ENCODE data around the gene GALR3.

GALR3 gene

DNA sequence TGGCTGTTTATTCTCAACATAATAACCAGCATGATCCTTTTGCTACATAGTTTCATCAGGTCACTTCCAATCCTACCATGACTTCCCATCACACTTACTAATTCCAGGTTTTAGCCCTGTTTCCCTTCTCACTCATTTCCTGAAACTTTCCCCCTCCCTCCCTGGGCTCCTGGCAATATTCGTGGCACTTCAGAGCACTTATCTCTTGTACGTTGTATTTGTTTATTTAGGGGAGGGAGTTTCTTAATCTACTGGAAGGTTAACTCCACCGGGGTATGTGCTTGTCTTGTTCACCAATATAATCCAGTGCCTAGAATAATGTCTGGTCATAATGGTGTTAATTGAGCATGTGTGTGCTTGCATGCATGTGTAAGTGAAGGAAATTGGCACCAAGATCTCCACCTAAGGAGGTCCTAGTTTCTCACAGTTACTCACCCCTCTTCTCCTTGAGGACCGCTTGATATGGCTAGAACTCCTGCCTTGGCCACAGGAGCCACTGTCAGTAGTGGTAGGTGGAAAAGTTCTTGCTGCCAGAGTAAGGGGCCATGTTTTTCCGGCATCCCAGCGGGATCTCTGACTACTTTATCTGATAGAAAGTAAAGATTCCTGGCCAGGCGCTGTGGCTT is 37.7 kb downstream of the GALR3 start:
- TF ChIP-seq ZNF70 (CRISPR knock-in tag; IDR thresholded peaks at IDR 0.05) (no peak), RARB (CRISPR knock-in tag; IDR thresholded peaks at IDR 0.05) (no peak), ESRRG (CRISPR knock-in tag; IDR thresholded peaks at IDR 0.05) (no peak), BACH2 (CRISPR knock-in tag; IDR thresholded peaks at IDR 0.05; ENCODE audit: borderline replicate concordance) (no peak), TOX (CRISPR knock-in tag; IDR thresholded peaks at IDR 0.05; ENCODE audit: borderline replicate concordance) (no peak), TCF4 (CRISPR knock-in tag; IDR thresholded peaks at IDR 0.05; ENCODE audit: borderline replicate concordance) (no peak), ZFP30 (CRISPR knock-in tag; IDR thresholded peaks at IDR 0.05) (no peak), CSDC2 (CRISPR knock-in tag; IDR thresholded peaks at IDR 0.05) (no peak), PPARA (CRISPR knock-in tag; IDR thresholded peaks at IDR 0.05; ENCODE audit: borderline replicate concordance) (no peak), ZNF565 (CRISPR knock-in tag; conservative IDR thresholded peaks at IDR 0.05; ENCODE audit: low read depth) (no peak), SNAI2 (CRISPR knock-in tag; IDR thresholded peaks at IDR 0.05) (no peak), ZC3H10 (CRISPR knock-in tag; IDR thresholded peaks at IDR 0.05) (no peak), ARNTL (CRISPR knock-in tag; IDR thresholded peaks at IDR 0.05; ENCODE audit: borderline replicate concordance, low read depth) (no peak), ZFP3 (CRISPR knock-in tag; IDR thresholded peaks at IDR 0.05) (no peak), ISL1 (CRISPR knock-in tag; IDR thresholded peaks at IDR 0.05) (no peak)
- TF ChIP-seq, protein P1, sequence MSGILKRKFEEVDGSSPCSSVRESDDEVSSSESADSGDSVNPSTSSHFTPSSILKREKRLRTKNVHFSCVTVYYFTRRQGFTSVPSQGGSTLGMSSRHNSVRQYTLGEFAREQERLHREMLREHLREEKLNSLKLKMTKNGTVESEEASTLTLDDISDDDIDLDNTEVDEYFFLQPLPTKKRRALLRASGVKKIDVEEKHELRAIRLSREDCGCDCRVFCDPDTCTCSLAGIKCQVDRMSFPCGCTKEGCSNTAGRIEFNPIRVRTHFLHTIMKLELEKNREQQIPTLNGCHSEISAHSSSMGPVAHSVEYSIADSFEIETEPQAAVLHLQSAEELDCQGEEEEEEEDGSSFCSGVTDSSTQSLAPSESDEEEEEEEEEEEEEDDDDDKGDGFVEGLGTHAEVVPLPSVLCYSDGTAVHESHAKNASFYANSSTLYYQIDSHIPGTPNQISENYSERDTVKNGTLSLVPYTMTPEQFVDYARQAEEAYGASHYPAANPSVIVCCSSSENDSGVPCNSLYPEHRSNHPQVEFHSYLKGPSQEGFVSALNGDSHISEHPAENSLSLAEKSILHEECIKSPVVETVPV (CRISPR knock-in tag; IDR thresholded peaks at IDR 0.05) = no peak
- TF ChIP-seq, protein P2, sequence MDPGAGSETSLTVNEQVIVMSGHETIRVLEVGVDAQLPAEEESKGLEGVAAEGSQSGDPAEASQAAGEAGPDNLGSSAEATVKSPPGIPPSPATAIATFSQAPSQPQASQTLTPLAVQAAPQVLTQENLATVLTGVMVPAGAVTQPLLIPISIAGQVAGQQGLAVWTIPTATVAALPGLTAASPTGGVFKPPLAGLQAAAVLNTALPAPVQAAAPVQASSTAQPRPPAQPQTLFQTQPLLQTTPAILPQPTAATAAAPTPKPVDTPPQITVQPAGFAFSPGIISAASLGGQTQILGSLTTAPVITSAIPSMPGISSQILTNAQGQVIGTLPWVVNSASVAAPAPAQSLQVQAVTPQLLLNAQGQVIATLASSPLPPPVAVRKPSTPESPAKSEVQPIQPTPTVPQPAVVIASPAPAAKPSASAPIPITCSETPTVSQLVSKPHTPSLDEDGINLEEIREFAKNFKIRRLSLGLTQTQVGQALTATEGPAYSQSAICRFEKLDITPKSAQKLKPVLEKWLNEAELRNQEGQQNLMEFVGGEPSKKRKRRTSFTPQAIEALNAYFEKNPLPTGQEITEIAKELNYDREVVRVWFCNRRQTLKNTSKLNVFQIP (CRISPR knock-in tag; IDR thresholded peaks at IDR 0.05; ENCODE audit: borderline replicate concordance, low read depth) = no peak
- TF ChIP-seq, protein P3, sequence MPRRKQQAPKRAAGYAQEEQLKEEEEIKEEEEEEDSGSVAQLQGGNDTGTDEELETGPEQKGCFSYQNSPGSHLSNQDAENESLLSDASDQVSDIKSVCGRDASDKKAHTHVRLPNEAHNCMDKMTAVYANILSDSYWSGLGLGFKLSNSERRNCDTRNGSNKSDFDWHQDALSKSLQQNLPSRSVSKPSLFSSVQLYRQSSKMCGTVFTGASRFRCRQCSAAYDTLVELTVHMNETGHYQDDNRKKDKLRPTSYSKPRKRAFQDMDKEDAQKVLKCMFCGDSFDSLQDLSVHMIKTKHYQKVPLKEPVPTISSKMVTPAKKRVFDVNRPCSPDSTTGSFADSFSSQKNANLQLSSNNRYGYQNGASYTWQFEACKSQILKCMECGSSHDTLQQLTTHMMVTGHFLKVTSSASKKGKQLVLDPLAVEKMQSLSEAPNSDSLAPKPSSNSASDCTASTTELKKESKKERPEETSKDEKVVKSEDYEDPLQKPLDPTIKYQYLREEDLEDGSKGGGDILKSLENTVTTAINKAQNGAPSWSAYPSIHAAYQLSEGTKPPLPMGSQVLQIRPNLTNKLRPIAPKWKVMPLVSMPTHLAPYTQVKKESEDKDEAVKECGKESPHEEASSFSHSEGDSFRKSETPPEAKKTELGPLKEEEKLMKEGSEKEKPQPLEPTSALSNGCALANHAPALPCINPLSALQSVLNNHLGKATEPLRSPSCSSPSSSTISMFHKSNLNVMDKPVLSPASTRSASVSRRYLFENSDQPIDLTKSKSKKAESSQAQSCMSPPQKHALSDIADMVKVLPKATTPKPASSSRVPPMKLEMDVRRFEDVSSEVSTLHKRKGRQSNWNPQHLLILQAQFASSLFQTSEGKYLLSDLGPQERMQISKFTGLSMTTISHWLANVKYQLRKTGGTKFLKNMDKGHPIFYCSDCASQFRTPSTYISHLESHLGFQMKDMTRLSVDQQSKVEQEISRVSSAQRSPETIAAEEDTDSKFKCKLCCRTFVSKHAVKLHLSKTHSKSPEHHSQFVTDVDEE (CRISPR knock-in tag; IDR thresholded peaks at IDR 0.05) = no peak
- TF ChIP-seq, protein P4, sequence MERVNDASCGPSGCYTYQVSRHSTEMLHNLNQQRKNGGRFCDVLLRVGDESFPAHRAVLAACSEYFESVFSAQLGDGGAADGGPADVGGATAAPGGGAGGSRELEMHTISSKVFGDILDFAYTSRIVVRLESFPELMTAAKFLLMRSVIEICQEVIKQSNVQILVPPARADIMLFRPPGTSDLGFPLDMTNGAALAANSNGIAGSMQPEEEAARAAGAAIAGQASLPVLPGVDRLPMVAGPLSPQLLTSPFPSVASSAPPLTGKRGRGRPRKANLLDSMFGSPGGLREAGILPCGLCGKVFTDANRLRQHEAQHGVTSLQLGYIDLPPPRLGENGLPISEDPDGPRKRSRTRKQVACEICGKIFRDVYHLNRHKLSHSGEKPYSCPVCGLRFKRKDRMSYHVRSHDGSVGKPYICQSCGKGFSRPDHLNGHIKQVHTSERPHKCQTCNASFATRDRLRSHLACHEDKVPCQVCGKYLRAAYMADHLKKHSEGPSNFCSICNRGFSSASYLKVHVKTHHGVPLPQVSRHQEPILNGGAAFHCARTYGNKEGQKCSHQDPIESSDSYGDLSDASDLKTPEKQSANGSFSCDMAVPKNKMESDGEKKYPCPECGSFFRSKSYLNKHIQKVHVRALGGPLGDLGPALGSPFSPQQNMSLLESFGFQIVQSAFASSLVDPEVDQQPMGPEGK (CRISPR knock-in tag; IDR thresholded peaks at IDR 0.05; ENCODE audit: borderline replicate concordance) = no peak
- TF ChIP-seq, protein P5, sequence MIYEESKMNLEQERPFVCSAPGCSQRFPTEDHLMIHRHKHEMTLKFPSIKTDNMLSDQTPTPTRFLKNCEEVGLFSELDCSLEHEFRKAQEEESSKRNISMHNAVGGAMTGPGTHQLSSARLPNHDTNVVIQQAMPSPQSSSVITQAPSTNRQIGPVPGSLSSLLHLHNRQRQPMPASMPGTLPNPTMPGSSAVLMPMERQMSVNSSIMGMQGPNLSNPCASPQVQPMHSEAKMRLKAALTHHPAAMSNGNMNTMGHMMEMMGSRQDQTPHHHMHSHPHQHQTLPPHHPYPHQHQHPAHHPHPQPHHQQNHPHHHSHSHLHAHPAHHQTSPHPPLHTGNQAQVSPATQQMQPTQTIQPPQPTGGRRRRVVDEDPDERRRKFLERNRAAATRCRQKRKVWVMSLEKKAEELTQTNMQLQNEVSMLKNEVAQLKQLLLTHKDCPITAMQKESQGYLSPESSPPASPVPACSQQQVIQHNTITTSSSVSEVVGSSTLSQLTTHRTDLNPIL (CRISPR knock-in tag; IDR thresholded peaks at IDR 0.05; ENCODE audit: low read depth) = no peak
- no peak for ATAC-seq

DNA sequence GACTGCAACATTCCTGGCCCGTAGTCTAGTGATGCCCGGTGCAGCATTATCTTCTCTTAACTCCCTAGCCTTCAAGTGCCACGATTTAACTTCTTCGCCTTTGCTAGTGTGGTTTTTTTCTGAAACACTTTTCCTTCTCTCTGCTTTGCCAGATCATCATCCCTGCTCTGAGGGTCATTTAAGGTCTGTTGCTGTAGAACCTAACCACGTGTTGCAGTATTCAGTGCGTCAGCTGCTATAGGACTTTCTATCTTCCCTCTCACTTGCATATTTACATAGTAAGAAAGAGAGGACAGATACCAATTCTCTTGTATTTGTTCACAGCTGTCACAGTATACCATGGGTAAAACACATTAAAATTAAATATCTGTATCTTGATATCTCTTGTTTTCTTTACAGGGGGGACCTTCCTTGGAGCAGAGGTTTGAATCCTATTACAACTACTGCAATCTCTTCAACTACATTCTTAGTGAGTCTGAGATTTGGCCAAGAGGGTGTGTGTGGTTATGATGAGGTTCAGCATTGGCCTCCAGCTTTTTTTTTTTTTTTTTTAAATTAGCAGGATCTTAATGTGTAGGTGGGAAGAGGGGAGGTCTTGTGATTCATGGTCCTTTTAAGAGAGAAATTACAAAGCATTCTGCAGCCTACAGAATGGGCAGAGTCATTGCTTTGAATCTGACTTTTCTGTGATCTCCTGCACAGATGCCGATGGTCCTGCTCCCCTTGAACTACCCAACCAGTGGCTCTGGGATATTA is 39.6 kb downstream of the GALR3 start:
- no peak for TF ChIP-seq TOX (CRISPR knock-in tag; IDR thresholded peaks at IDR 0.05; ENCODE audit: borderline replicate concordance)
- TF ChIP-seq ZNF8 (CRISPR knock-in tag; IDR thresholded peaks at IDR 0.05) = no peak
- no peak for TF ChIP-seq ZFP3 (CRISPR knock-in tag; IDR thresholded peaks at IDR 0.05)
- no peak for TF ChIP-seq ZNF70 (CRISPR knock-in tag; IDR thresholded peaks at IDR 0.05)
- ATAC-seq = no peak
